Activated CD4-positive, alpha-beta T cell treated with anti-CD3 and anti-CD28 coated beads, Interleukin-2, amount 50 U/mL, for 4 hours (primary cell): Measurements from ENCODE around the gene MFAP4.
"Not testable (repeated sequence)": the region's sequence is repeated elsewhere in the genome, so short reads cannot be mapped to it uniquely, and the experiment has no call there.

ENCODE experiments used
- DNase-seq, 2 experiments: peaks; one replicate each; pipeline ENCODE4 v3.0.0-alpha.2; 2020

The MFAP4 gene

GRCh38 chr17:19369107-19369778 lies 17.7 kb downstream of the MFAP4 start:
- DNase-seq = no peak

- no peak for DNase-seq
Observed at GRCh38 chr17:19368229-19368628, 18.8 kb downstream of the MFAP4 start.

- no peak for DNase-seq
Observed at GRCh38 chr17:19366637-19366972, 20.4 kb downstream of the MFAP4 start.

- no peak for DNase-seq
Observed at GRCh38 chr17:19365833-19366636, 21.0 kb downstream of the MFAP4 start.

- DNase-seq = no peak
Observed at GRCh38 chr17:19365499-19365817, 21.5 kb downstream of the MFAP4 start.

GRCh38 chr17:19364699-19365498 lies 22.1 kb downstream of the MFAP4 start:
- DNase-seq = no peak

- DNase-seq = no peak
Observed at GRCh38 chr17:19363460-19364035, 23.4 kb downstream of the MFAP4 start.

GRCh38 chr17:19363114-19363438 lies 23.9 kb downstream of the MFAP4 start:
- no peak for DNase-seq

GRCh38 chr17:19362277-19363113 lies 24.5 kb downstream of the MFAP4 start, which contains the start of gene B9D1:
Gene B9D1 (minus strand): TSS chr17:19362723. CDS start chr17:19362569, 154 bp downstream.
- peak; percentile 90 to 91 for DNase-seq

- DNase-seq = no peak
Observed at GRCh38 chr17:19361944-19362276, 25.1 kb downstream of the MFAP4 start.

- DNase-seq = no peak
Observed at GRCh38 chr17:19361326-19361725, 25.7 kb downstream of the MFAP4 start.

- no peak for DNase-seq
Observed at GRCh38 chr17:19360772-19361171, 26.2 kb downstream of the MFAP4 start.

- no peak for DNase-seq
Observed at GRCh38 chr17:19359856-19360255, 27.1 kb downstream of the MFAP4 start.

GRCh38 chr17:19359151-19359550 lies 27.8 kb downstream of the MFAP4 start:
- DNase-seq = no peak

- DNase-seq = no peak
Observed at GRCh38 chr17:19357761-19358160, 29.2 kb downstream of the MFAP4 start.

GRCh38 chr17:19357351-19357750 lies 29.6 kb downstream of the MFAP4 start:
- DNase-seq = no peak

GRCh38 chr17:19354748-19355147 lies 32.2 kb downstream of the MFAP4 start:
- no peak for DNase-seq

- DNase-seq = not testable (repeated sequence)
Observed at GRCh38 chr17:19353401-19353800, 33.6 kb downstream of the MFAP4 start.

- no peak for DNase-seq
Observed at GRCh38 chr17:19348806-19349205, 38.2 kb downstream of the MFAP4 start.

GRCh38 chr17:19348081-19348650 lies 38.8 kb downstream of the MFAP4 start:
- no peak for DNase-seq

GRCh38 chr17:19347323-19348080 lies 39.5 kb downstream of the MFAP4 start:
- DNase-seq = no peak
